ENCODE results near the gene PEX11G.
"Not testable (repeated sequence)": the region's sequence is repeated elsewhere in the genome, so short reads cannot be mapped to it uniquely, and the experiment has no call there.

The PEX11G gene

DNA sequence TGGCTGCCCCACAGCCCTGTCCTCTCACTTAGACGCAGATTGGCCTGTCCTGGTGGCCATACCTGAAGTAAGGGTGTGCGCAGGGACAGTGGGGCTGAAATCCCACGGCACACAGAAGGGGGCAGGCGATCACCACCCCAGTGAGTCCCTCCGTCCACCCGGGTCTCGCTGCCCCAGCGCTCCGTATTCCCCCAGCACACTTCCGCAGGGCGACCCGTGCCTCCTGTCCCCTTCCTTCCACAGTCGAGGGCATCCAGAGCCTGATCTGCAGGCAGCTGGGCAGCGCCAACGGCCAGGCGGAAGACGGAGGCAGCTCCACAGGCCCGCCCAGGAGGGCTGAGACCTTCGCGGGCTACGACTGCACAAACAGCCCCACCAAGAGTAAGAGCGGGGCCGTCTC, 25.3 kb downstream of the PEX11G start:
- DNase-seq = no peak

DNA sequence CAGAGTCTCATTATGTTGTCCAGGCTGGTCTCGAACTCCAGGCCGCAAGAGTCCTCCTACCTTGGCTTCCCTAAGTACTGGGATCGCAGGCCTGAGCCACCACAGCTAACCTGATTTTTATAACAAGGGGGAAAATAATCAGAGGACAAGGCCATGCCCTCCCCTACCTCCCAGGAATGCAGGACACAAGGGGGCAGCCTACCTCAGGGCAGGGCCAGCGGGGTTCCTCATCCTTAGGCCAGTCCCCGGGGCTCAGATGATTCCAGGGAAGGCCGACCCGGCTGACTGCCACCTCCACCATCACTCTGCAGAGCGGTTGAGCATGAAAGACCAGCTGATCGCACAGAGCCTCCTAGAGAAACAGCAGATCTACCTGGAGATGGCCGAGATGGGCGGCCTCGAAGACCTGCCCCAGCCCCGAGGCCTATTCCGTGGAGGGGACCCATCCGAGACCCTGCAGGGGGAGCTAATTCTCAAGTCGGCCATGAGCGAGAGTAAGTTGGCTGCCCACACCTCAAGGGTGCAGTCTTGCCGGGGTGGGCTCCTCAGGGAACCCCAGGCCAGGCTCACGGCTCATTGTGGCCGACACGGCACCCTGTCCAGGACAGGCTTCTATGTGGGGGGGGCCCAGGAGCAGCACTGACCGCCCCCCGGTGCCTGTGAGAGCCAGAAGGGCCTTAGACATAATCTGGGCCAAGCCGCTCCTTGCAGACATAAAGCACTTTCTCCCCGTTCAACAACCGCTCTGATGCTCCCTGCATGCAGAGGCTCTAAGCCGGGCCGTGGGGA, 26.8 kb downstream of the PEX11G start:
- no peak for DNase-seq

DNA sequence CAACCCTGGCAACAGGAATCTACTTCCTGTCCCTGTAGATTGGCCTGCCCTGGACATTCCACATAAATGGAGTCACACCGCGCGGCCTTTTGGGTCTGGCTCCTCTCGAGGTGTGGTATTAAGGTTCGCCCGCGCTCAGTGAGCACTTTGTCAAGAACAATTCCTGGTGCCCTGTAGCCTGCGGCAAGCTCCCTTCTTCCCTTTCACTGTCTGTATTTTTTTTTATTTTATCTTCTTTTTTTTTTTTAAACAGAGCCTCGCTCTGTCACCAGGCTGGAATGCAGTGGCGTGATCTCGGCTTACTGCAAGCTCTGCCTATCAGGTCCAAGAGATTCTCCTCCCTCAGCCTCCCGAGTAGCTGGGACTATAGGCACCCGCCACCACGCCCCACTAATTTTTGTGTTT, 28.3 kb downstream of the PEX11G start:
- no peak for DNase-seq

DNA sequence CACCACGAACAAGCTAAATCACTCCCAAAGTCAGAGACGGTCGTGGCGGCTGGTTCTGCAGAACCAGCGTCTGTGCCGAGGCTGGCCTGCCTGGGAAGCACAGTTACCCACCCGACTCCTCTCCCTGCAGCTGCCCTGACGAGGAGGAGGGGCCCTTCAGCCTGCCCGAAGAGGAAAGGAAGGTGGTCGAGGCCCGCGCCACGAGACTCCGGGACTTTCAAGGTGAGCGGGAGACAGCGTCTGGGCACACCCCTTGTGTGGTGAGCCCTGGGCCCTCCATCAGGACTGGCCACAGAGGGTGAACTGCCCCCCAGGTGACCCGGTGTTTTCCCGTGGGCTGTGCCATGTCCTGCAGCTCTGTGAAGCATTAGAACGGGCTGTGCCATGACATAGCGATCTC, 29.1 kb downstream of the PEX11G start:
- no peak for DNase-seq

DNA sequence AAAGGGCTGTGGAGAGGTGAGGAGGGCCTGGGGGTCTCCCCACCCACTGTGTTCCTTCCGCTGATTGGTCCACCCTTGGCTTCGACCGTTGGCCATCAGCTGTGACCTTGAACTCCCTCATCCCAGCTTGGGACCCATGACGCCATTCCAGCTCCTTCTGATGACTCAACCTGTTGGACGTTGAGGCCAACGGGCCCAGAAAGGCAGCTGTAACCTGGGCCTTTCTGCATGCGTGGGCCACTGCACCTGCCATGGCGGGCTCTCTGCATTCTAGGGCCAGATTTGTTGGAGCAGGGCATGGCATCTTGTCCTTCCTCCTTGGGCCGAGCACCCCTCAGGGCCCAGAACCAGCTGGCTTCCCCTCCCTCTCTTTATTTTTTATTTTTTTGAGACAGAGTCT, 30.2 kb downstream of the PEX11G start:
- DNase-seq = no peak

DNA sequence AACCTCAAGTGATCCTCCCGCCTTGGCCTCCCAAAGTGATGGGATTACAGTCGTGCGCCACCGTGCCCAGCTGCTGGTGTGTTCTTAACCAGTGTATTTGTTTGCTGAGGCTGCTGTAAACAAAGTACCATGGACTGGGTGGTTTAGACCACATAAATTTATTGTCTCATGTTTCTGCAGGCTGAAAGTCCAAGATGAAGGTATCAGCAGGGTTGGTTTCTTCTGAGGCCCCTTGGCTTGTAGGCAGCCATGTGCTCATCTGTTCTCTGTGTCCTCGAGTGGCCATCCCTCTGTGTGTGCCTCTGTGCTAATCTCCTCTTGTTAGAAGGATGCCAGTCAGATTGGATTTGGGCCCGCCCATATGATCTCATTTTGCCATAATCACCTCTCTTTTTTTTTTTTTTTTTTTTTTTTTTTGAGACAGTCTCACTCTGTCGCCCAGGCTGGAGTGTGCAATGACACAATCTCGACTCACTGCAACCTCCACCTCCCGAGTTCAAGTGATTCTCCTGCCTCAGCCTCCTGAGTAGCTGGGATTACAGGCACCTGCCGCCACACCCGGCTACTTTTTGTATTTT, 31.8 kb downstream of the PEX11G start:
- no peak for DNase-seq

DNA sequence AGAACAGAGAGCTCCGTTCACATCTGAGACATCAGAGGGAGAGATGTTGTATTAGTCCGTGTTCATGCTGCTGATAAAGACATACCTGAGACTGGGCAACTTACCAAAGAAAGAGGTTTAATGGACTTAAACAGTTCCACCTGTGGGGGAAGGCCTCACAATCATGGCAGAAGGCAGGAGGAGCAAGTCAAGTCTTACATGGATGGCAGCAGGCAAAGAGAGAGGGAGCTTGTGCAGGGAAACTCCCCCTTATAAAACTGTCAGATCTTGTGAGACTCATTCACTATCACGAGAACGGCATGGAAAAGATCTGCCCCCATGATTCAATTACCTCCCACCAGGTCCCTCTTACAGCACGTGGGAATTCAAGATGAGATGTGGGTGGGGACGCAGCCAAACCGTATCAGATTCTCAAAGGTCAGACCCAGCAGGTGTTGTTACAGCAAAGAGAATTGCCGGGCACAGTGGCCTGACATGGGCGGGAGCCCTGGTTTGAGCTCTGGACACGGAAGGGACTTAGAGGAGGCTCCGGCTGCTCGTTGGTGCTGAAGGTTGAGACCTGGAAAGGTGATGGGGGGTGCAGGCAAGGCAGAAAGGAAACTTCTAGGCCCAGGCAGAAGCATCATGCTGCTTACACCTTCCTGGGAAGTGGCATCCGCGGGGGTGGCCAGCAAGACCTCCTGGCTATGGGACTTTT, 33.1 kb downstream of the PEX11G start:
- no peak for DNase-seq

DNA sequence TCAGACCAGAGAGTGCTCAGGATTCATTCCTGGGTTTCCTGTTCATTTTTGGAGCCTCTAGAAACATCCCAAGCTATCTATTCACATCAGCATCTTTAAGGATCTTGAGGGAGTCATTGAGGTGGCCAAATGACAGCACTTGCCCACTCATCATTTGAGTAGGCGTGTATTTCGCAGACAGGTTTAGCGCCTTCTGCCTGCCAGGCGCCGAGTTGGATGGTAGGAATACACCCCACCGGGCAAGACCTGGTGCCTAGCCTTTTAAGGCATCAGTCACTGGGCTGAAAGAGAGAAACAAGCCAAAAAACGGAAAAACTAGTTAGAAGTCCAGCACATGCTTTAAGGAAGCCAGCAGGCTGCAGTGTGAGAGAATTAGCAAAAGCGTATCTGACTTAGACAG, 33.8 kb downstream of the PEX11G start:
- DNase-seq = no peak

DNA sequence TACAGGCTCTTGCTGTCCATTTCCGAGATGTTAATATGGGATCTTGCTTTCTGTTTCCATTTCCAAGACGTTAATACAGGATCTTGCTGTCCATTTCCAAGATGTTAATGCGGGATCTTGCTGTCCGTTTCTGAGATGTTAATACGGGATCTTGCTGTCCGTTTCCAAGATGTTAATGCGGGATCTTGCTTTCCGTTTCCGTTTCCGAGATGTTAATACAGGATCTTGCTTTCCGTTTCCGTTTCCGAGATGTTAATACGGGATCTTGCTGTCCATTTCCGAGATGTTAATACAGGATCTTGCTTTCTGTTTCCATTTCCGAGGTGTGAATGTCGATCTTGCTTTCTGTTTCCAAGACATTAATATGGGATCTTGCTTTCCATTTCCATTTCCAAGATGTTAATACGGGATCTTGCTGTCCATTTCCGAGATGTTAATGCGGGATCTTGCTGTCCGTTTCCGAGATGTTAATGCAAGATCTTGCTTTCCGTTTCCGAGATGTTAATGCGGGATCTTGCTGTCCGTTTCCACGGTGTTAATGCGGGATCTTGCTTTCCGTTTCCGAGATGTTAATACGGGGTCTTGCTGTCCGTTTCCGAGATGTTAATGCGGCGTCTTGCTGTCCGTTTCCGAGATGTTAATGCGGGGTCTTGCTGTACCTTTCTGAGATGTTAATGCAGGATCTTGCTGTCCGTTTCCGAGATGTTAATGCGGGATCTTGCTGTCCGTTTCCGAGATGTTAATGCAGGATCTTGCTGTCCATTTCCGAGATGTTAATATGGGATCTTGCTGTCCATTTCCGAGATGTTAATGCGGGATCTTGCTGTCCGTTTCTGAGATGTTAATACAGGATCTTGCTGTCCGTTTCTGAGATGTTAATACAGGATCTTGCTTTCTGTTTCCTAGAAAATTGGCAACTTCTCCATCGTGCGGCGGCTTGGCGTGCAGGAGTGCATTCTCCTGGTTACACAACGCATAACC, 38.3 kb downstream of the PEX11G start:
- no peak for DNase-seq

DNA sequence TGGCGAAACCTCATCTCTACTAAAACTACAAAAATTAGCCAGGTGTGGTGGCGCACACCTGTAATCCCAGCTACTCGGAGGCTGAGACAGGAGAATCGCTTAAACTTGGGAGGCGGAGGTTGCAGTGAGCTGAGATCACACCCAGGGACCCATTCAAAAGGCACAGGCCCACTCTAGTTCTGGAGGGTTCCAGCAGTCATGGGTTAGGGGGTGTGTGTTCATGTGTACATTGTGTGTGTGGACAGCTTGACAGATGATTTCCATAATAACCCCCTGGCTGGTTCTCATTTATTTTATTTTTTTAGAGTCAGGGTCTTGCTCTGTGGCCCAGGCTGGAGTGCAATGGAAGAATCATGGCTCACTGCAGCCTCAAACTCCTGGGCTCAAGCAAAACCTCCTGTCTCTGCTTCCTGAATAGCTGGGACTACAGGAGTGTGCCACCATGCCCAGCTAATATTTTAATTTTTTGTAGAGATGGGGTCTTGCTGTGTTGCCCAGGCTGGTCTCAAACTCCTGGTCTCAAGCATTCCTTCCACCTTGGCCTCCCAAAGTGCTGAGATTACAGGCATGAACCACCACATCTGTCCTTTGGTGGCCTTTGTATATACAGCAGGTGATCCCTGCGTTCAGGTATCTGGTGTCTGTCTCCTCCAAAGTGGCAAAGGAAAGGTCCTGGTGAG, 39.3 kb downstream of the PEX11G start:
- not testable (repeated sequence) for DNase-seq

DNA sequence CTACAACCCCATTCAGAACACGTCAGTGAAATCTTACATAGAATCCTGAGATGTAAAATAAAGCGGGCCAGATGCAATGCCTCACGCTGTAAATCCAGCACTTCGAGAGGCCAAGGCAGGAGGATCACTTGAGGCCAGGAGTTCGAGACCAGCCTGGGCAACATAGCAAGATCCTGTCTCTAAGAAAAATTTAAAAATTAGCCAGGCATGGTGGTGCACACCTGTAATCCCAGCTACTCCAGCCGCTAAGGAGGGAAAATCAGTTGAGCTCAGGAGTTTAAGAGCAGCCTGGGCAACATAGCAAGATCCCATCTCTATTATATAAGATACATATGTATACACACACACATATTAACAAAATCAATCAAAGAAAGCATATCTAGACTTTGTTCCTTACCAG, 41.2 kb downstream of the PEX11G start:
- DNase-seq = no peak

DNA sequence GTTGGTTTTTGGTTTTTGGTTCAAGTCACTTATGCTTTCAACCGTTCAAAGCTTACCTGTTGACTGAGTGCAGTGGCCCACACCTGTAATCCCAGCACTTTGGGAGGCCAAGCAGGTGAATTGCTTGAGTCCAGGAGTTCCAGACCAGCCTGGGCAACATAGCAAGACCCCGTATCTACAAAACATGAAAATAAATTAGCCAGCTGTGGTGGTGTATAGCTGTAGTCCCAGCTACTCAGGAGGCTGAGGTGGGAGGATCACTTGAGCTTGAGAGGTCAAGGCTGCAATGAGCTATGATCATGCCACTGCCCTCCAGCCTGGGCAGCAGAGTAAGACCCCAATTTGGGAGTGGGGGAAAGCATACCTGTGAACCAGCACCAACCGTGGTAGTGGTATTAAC, 43.7 kb downstream of the PEX11G start:
- no peak for DNase-seq

DNA sequence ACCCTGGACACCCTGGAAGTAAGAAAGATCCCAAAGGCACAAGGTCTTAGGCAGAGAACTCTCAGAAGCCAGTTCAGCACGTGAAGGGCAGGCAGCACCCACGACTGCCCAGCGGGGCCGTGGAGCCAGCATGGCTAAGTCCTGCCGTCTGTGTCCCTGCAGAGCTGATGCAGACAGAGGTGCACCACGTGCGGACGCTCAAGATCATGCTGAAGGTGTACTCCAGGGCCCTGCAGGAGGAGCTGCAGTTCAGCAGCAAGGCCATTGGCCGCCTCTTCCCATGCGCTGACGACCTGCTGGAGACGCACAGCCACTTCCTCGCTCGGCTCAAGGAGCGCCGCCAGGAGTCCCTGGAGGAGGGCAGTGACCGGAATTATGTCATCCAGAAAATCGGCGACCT, 44.8 kb downstream of the PEX11G start:
- no peak for DNase-seq

DNA sequence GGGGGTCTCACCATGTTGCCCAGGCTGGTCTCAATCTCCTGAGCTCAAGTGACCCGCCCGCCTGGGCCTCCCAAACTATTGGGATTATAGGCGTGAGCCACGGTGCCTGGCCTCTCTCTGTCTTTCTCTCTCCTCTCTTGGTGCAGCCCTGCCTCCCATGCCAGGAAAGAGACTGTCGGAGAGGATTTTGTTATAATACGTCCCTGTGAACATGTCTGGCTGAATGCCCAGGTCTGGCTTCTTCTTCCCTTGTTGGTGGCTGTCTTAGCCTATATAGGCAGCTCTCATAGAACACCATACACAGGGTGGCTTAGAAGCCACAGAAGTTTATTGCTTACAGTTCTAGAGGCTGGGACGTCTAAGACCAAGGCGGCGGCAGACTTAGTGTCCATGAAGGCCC, 46.4 kb downstream of the PEX11G start:
- DNase-seq = no peak

DNA sequence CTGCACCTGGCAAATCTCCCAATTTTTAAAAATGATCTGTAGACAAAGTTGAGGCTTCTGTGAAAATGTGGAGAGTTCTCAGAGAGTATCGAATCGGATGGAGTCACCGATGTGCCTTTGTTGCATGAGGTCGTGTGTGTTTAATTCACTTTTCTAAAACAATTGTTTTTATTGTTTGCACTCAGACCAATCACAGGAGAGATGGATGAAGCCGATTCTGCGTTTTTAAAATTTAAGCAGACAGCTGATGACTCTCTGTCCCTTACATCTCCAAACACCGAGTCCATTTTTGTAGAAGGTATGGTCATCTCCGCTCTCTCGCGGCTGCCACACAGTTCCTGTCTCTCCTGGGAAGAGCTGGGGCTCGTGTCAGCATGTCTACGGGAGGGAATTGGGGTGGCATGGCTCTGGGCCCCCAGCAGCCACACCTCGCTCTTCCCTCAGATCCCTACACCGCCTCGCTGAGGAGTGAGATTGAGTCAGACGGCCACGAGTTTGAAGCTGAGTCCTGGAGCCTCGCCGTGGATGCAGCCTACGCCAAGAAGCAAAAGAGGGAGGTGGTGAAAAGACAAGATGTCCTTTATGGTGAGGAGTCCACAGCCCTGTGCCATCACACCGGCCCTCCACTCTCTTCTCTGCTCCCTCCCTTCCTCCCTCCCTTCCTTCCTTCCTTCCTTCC, 47.2 kb downstream of the PEX11G start:
- DNase-seq = no peak

DNA sequence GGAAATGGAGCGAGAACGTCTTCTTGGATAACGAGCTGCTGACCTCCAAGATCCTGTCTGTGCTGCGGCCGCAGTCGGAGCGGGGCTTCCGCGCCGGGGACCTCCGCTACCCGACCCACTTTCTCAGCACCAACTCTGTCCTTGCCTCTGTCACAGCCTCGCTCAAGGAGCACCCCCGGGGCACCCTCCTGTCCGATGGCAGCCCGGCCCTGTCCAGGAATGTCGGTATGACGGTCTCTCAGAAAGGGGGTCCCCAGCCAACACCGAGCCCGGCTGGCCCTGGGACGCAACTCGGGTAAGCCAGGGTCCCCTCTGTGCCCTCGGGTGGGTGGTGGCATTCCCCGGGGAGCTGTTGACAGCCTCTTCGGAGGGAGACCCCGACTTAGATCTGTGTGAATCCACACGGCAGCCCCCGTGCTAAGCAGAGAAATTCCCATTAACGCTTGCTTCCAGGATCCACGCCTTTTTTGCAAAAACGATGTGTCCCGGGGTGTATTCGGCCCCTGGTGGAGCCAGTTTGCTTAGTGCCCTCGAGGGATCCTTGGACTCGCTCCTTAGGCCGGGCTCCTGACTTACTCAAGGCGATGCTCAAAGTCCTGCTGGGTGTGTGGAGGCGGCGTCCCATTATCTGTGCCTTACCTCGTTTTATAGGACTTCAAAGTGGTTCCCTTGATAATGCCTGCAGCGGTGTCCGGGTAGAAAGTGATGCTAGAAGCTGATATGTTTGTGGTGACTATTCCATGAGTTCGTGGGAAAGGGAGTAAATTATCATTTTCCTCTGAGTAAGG, 48.5 kb downstream of the PEX11G start:
- no peak for DNase-seq

DNA sequence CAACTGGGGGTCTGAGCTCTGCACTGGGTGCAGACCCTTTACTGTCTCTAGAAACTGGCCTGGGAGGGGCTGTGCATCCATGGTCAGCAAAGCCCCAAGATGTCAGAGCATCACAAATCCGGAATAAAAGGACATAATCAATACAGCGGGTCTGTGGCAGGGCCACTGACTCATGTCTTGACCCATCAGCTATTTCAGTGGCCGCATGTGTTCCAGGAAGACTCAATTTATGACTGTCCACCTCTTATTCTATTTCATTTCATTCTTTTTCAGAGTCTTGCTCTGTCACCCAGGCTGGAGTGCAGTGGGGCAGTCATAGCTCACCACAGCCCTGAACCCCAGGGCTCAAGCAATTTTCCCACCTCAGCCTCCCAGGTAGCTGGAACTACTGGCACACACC, 53.2 kb downstream of the PEX11G start:
- no peak for DNase-seq

DNA sequence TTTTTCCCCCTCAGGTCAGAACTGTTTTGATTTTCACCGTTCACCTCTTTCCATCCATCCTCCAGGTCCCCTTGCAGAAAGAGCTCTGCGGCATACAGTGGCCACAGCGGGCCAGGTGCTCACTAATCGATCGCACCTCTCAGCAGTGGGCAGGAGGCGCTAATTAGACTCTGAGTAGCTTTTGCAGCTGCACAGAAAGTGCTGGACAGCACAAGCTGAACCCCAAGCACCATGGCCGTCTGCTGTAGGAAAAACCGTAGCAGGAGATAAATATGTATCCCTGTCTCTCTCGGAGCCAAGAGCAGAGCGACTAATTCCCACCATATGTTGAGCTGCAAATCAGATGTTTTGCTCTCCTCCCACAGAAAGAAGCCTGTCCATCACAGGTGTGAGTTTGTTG, 54.4 kb downstream of the PEX11G start:
- DNase-seq = no peak

DNA sequence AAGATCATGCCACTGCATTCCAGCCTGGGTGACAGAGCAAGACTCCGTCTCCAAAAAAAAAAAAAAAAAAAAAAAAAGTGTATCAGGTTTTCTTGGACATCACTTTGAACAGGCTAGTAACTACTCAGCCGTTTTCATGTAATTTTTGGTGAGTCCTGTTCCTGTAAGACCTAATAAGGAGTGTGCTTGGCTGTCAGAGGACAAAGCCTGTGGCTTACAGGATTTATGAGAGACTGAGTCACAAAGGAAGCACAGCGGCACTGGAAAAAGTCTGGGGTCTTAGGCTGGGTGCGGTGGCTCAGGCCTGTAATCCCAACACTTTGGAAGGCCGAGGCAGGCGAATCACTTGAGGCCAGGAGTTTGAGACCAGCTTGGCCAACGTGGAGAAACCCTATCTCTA, 55.4 kb downstream of the PEX11G start:
- not testable (repeated sequence) for DNase-seq

DNA sequence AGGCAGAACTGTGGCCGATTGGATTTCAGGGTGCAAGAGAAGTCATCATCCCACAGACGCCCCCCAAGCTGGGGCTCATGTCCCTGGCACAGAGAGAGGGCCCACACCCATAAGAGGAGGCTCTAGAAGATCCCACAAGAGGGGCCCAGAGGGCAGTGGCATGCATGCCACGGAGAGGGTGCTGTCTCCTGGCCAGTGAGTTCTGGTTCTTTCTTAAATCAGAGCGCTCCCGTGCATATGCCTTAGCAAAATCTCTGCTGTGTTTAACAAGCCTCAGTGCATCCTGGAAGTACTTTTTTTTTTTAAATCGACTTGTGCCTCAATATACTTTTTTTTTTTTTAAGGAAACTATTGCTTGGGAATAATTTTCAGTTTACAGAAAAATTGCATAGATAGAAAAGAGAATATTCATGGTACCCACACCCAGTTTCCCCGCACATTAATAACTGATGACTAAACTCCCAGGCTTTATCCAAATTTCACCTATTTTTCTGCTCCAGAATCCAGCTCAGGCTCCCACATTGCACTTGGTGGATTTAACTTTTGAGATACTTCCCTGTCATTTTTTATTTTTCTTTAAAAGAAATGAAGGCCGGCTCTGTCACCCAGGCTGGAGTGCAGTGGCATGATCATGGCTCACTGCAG, 59.1 kb downstream of the PEX11G start:
- DNase-seq = no peak

All from NCI-H1105 treated with DMSO at 0.1 percent for 48 hours (cell line).